Kidney epithelial cell (primary cell): ENCODE data around the gene ZNF837. TPM values are rescaled to one million over a fixed set of nuclear protein-coding genes. Genes with fewer than 3 reads are reported as not detected.

ENCODE experiments used
- DNase-seq: peaks from one replicate; pipeline ENCODE4 v3.0.0-alpha.2; 2010; ENCODE audit warnings: low read depth
- H3K27me3 ChIP-seq: 2 replicates; pipeline ENCODE4 v1.6.0; 2011; ENCODE audit warnings: low read length; ENCODE audit not compliant: control insufficient read depth, insufficient read depth
- H3K36me3 ChIP-seq: 2 replicates; pipeline ENCODE4 v1.5.1; 2011; ENCODE audit warnings: low read length; ENCODE audit not compliant: control insufficient read depth, insufficient read depth
- H3K4me3 ChIP-seq: 2 replicates; pipeline ENCODE4 v1.5.1; 2011; ENCODE audit warnings: low read depth, mild to moderate bottlenecking, control low read depth, low read length
- CTCF ChIP-seq: IDR thresholded peaks from 2 replicates; pipeline ENCODE4 v1.5.1; 2011; ENCODE audit warnings: mild to moderate bottlenecking, moderate library complexity, low read length, control low read depth, inconsistent platforms; ENCODE audit not compliant: insufficient read depth, poor library complexity, severe bottlenecking
- total RNA-seq: library from RNA; depleted of rRNA; stranded (reverse); fragments of >200 nt; gene quantifications from 2 replicates; pipeline ENCODE4 v1.2.3, GENCODE V29; 2015

ZNF837 gene
- total RNA-seq, 1 donor from 2014 or later = 4.3 TPM

- H3K4me3 ChIP-seq = no peak overlapping the region
These were observed 17.3 kb upstream of the ZNF837 start for GRCh38 chr19:58398087-58398486.

GRCh38 chr19:58397533-58398037 is 16.8 kb upstream of the ZNF837 start:
- Histone ChIP-seq H3K4me3 (no peak overlapping the region), H3K27me3 (peaks cover 22% of the 10 kb centered on the region), H3K36me3 (peaks cover 10% of the 10 kb centered on the region)
- TF ChIP-seq CTCF = no peak
- no peak for DNase-seq

More at GRCh38 chr19:58398087-58398486, 17.3 kb upstream of the ZNF837 start:
- Histone ChIP-seq H3K36me3 (peaks cover 6% of the 10 kb centered on the region), H3K27me3 (peaks cover 22% of the 10 kb centered on the region)
- DNase-seq = no peak
- no peak for TF ChIP-seq CTCF

- no peak for DNase-seq
- no peak for TF ChIP-seq CTCF
- H3K36me3 ChIP-seq = peaks cover 10% of the 10 kb centered on the region
- no peak overlapping the region for H3K4me3 ChIP-seq
- peaks cover 22% of the 10 kb centered on the region for H3K27me3 ChIP-seq
These were observed 16.1 kb upstream of the ZNF837 start for GRCh38 chr19:58396691-58397532.

- H3K27me3 ChIP-seq = peaks cover 22% of the 10 kb centered on the region
- no peak for DNase-seq
- TF ChIP-seq CTCF = no peak
- H3K4me3 ChIP-seq = peak overlapping the region; percentile 2
- H3K36me3 ChIP-seq = peaks cover 10% of the 10 kb centered on the region
These were observed 15.3 kb upstream of the ZNF837 start for GRCh38 chr19:58395979-58396627.

GRCh38 chr19:58395220-58395978 is 14.6 kb upstream of the ZNF837 start, which contains the start of gene RNF225:
Gene RNF225, plus strand, starts transcription at chr19:58395656. Its CDS starts 434 bp downstream, at chr19:58396090.
- no peak for TF ChIP-seq CTCF
- Histone ChIP-seq H3K27me3 (peaks cover 22% of the 10 kb centered on the region), H3K36me3 (peaks cover 10% of the 10 kb centered on the region), H3K4me3 (peak within 1 kb of the TSS; percentile 2)
- DNase-seq = no peak
